GM23338 (cell line): ENCODE data around the gene CD22. TPM values are rescaled to one million over a fixed set of nuclear protein-coding genes. Genes with fewer than 3 reads are reported as not detected.

Experiments used
- ATAC-seq: fragments of 200-7000 bp; cut with Tn5 transposase; 3 replicates; pipeline ENCODE4 v1.9.1; 2020
- DNase-seq: peaks from one replicate; pipeline ENCODE4 v3.0.0-alpha.2; 2015; ENCODE audit warnings: low spot score
- H2AFZ ChIP-seq: fragments of 200-600 bp; sonication (generic); 2 replicates; pipeline ENCODE4 v1.8.0; 2016; ENCODE audit warnings: antibody characterized with exemption, mild to moderate bottlenecking, moderate library complexity
- H3F3A ChIP-seq: fragments of 200-600 bp; sonication (generic); replicated peaks from 2 replicates; pipeline ENCODE4 v1.8.0; 2017; ENCODE audit warnings: antibody characterized with exemption, mixed run types, low read depth
- H3K27ac ChIP-seq: fragments of 200-600 bp; sonication (generic); 2 replicates; pipeline ENCODE4 v1.6.1; 2016; ENCODE audit warnings: low read depth
- H3K27me3 ChIP-seq: fragments of 200-600 bp; sonication (generic); 2 replicates; pipeline ENCODE4 v1.8.0; 2016; ENCODE audit warnings: mild to moderate bottlenecking, mixed run types, moderate library complexity; ENCODE audit not compliant: insufficient read depth
- H3K36me3 ChIP-seq: fragments of 200-600 bp; sonication (generic); 2 replicates; pipeline ENCODE4 v1.8.0; 2016; ENCODE audit warnings: mild to moderate bottlenecking; ENCODE audit not compliant: insufficient read depth
- H3K4me1 ChIP-seq: fragments of 200-600 bp; sonication (generic); 2 replicates; pipeline ENCODE4 v1.8.0; 2016; ENCODE audit warnings: mild to moderate bottlenecking, moderate library complexity; ENCODE audit not compliant: insufficient read depth
- H3K4me2 ChIP-seq: fragments of 200-600 bp; sonication (generic); 2 replicates; pipeline ENCODE4 v1.7.1; 2017; ENCODE audit warnings: mixed run types
- H3K4me3 ChIP-seq: fragments of 200-600 bp; sonication (generic); 2 replicates; pipeline ENCODE4 v1.6.1; 2016; ENCODE audit warnings: mixed run types
- H3K79me2 ChIP-seq: fragments of 200-600 bp; sonication (generic); replicated peaks from 2 replicates; pipeline ENCODE4 v1.8.0; 2017; ENCODE audit warnings: mild to moderate bottlenecking; ENCODE audit not compliant: insufficient read depth
- H3K9me2 ChIP-seq: fragments of 200-600 bp; sonication (generic); 2 replicates; pipeline ENCODE4 v1.8.0; 2017; ENCODE audit not compliant: insufficient read depth
- H4K20me1 ChIP-seq: fragments of 200-600 bp; sonication (generic); replicated peaks from 2 replicates; pipeline ENCODE4 v1.8.0; 2017; ENCODE audit warnings: mild to moderate bottlenecking; ENCODE audit not compliant: insufficient read depth
- H3K27ac Mint-ChIP-seq: 2 replicates; pipeline ENCODE4 v1.8.0; 2020; ENCODE audit warnings: inconsistent platforms, mild to moderate bottlenecking, moderate library complexity, mixed read lengths
- H3K27me3 Mint-ChIP-seq: 3 replicates; pipeline ENCODE4 v1.8.0; 2022; ENCODE audit warnings: low read depth, mild to moderate bottlenecking, moderate library complexity, mixed read lengths, inconsistent platforms; ENCODE audit not compliant: insufficient read depth, poor library complexity
- H3K36me3 Mint-ChIP-seq: 3 replicates; pipeline ENCODE4 v1.8.0; 2021; ENCODE audit warnings: low read depth, mild to moderate bottlenecking, inconsistent platforms, moderate library complexity, mixed read lengths
- H3K4me1 Mint-ChIP-seq: 3 replicates; pipeline ENCODE4 v1.8.0; 2020; ENCODE audit warnings: mild to moderate bottlenecking, inconsistent platforms, mixed read lengths
- H3K4me3 Mint-ChIP-seq: 3 replicates; pipeline ENCODE4 v1.8.0; 2021; ENCODE audit warnings: moderate library complexity, mild to moderate bottlenecking, inconsistent platforms, mixed read lengths
- H3K9me3 Mint-ChIP-seq: 3 replicates; pipeline ENCODE4 v1.8.0; 2020; ENCODE audit warnings: moderate library complexity, mild to moderate bottlenecking, inconsistent platforms, mixed read lengths
- CREB1 ChIP-seq: fragments of 250-450 bp; sonication (Bioruptor Pico); IDR thresholded peaks from 2 replicates; pipeline ENCODE4 v1.5.0; 2020; ENCODE audit warnings: low read depth, mild to moderate bottlenecking, moderate library complexity
- EZH2 ChIP-seq: fragments of 200-600 bp; sonication (generic); IDR thresholded peaks from one replicate; pipeline ENCODE4 v1.8.0; 2017; ENCODE audit warnings: antibody characterized with exemption, mild to moderate bottlenecking, low read depth; ENCODE audit not compliant: unreplicated experiment
- POLR2AphosphoS5 ChIP-seq: IDR thresholded peaks from 2 replicates; pipeline ENCODE4 v1.6.1; 2016; ENCODE audit warnings: antibody characterized with exemption, low read depth
- STAT1 ChIP-seq: IDR thresholded peaks from one replicate; pipeline ENCODE4 v1.6.1; 2016; ENCODE audit warnings: antibody characterized with exemption; ENCODE audit not compliant: unreplicated experiment
- ZNF331 ChIP-seq: fragments of 250-450 bp; sonication (Bioruptor Pico); IDR thresholded peaks from 2 replicates; pipeline ENCODE4 v1.5.0; 2020; ENCODE audit warnings: low read depth, mild to moderate bottlenecking, moderate library complexity
- polyA plus RNA-seq: library from polyadenylated mRNA; unstranded; fragments of >200 nt; fragmentation: Nextera tagmentation; extraction: Ambion mirVana; gene quantifications from 2 replicates; pipeline ENCODE4 v1.2.1, GENCODE V29; 2016
- total RNA-seq: library from RNA; depleted of rRNA; stranded (reverse); fragments of >200 nt; shearing (Covaris generic); gene quantifications from 2 replicates; pipeline ENCODE4 v1.2.3, GENCODE V29; 2014
- TF ChIP-seq, protein P1 (sequence below), 2 experiments: fragments of 200-600 bp in 1 of 2; sonication (generic) in 1 of 2; conservative IDR thresholded peaks; 2 replicates each; pipeline versions ENCODE4 v1.5.1 to v1.6.1; 2016 to 2017; ENCODE audit warnings: antibody characterized with exemption in 2 of 2, low read depth in 2 of 2, mild to moderate bottlenecking in 2 of 2, moderate library complexity in 1 of 2
- TF ChIP-seq, protein P2 (sequence below): IDR thresholded peaks from 2 replicates; pipeline ENCODE4 v1.6.1; 2016; ENCODE audit warnings: antibody characterized with exemption
- TF ChIP-seq, protein P3 (sequence below): fragments of 250-450 bp; sonication (Bioruptor Pico); IDR thresholded peaks from 2 replicates; pipeline ENCODE4 v1.5.0; 2020; ENCODE audit warnings: mild to moderate bottlenecking, moderate library complexity

The CD22 gene
- total and polyA plus RNA-seq, 2 experiments from 2014 or later, result 0.10 to 0.32 TPM

DNA sequence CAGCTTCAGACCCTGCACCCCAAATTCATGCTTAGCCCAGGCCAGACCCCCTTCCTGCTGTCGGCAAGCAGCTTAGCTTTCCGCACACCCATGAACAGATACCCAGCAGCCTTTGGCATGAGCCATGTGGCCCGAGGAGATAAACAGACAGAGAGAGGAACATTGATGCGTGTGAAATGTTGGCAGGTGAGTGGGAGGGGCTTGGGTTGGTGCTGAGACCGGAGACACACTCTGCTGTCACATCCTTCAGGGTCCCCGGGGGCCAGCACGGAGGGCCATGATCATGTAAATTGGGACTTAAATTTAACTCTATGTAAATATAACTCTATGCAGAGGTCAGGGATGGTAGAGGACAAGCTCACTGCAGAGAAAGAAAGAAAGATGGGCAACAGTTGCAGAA is 1.5 kb downstream of the CD22 start:
- Histone ChIP-seq H3K4me1 (no peaks in the 10 kb centered on the region), H3K4me3 (no peak overlapping the region), H3K9me2 (no peaks in the 10 kb centered on the region), H2AFZ (no peak overlapping the region), H3K79me2 (no peaks in the 10 kb centered on the region), H3K27me3 (no peaks in the 10 kb centered on the region), H3K4me2 (no peak overlapping the region), H4K20me1 (no peaks in the 10 kb centered on the region), H3K27ac (no peak overlapping the region), H3F3A (no peaks in the 10 kb centered on the region), H3K36me3 (no peaks in the 10 kb centered on the region)
- DNase-seq, result no peak
- ATAC-seq, result no peak
- no peak overlapping the region for H3K4me3 Mint-ChIP-seq
- H3K9me3 Mint-ChIP-seq, result no peaks in the 10 kb centered on the region; the same call in 2 of the 3 replicates
- H3K27ac Mint-ChIP-seq, result no peak overlapping the region
- no peaks in the 10 kb centered on the region for H3K36me3 Mint-ChIP-seq
- TF ChIP-seq, protein P1, sequence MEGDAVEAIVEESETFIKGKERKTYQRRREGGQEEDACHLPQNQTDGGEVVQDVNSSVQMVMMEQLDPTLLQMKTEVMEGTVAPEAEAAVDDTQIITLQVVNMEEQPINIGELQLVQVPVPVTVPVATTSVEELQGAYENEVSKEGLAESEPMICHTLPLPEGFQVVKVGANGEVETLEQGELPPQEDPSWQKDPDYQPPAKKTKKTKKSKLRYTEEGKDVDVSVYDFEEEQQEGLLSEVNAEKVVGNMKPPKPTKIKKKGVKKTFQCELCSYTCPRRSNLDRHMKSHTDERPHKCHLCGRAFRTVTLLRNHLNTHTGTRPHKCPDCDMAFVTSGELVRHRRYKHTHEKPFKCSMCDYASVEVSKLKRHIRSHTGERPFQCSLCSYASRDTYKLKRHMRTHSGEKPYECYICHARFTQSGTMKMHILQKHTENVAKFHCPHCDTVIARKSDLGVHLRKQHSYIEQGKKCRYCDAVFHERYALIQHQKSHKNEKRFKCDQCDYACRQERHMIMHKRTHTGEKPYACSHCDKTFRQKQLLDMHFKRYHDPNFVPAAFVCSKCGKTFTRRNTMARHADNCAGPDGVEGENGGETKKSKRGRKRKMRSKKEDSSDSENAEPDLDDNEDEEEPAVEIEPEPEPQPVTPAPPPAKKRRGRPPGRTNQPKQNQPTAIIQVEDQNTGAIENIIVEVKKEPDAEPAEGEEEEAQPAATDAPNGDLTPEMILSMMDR (conservative IDR thresholded peaks at IDR 0.05; ENCODE audit: low read depth in 2 of 2), result no peak
- TF ChIP-seq POLR2AphosphoS5 (no peak), CREB1 (CRISPR knock-in tag) (no peak), EZH2 (no peak), ZNF331 (CRISPR knock-in tag) (no peak), STAT1 (no peak)
- TF ChIP-seq, protein P2, sequence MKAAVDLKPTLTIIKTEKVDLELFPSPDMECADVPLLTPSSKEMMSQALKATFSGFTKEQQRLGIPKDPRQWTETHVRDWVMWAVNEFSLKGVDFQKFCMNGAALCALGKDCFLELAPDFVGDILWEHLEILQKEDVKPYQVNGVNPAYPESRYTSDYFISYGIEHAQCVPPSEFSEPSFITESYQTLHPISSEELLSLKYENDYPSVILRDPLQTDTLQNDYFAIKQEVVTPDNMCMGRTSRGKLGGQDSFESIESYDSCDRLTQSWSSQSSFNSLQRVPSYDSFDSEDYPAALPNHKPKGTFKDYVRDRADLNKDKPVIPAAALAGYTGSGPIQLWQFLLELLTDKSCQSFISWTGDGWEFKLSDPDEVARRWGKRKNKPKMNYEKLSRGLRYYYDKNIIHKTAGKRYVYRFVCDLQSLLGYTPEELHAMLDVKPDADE, result no peak
- TF ChIP-seq, protein P3, sequence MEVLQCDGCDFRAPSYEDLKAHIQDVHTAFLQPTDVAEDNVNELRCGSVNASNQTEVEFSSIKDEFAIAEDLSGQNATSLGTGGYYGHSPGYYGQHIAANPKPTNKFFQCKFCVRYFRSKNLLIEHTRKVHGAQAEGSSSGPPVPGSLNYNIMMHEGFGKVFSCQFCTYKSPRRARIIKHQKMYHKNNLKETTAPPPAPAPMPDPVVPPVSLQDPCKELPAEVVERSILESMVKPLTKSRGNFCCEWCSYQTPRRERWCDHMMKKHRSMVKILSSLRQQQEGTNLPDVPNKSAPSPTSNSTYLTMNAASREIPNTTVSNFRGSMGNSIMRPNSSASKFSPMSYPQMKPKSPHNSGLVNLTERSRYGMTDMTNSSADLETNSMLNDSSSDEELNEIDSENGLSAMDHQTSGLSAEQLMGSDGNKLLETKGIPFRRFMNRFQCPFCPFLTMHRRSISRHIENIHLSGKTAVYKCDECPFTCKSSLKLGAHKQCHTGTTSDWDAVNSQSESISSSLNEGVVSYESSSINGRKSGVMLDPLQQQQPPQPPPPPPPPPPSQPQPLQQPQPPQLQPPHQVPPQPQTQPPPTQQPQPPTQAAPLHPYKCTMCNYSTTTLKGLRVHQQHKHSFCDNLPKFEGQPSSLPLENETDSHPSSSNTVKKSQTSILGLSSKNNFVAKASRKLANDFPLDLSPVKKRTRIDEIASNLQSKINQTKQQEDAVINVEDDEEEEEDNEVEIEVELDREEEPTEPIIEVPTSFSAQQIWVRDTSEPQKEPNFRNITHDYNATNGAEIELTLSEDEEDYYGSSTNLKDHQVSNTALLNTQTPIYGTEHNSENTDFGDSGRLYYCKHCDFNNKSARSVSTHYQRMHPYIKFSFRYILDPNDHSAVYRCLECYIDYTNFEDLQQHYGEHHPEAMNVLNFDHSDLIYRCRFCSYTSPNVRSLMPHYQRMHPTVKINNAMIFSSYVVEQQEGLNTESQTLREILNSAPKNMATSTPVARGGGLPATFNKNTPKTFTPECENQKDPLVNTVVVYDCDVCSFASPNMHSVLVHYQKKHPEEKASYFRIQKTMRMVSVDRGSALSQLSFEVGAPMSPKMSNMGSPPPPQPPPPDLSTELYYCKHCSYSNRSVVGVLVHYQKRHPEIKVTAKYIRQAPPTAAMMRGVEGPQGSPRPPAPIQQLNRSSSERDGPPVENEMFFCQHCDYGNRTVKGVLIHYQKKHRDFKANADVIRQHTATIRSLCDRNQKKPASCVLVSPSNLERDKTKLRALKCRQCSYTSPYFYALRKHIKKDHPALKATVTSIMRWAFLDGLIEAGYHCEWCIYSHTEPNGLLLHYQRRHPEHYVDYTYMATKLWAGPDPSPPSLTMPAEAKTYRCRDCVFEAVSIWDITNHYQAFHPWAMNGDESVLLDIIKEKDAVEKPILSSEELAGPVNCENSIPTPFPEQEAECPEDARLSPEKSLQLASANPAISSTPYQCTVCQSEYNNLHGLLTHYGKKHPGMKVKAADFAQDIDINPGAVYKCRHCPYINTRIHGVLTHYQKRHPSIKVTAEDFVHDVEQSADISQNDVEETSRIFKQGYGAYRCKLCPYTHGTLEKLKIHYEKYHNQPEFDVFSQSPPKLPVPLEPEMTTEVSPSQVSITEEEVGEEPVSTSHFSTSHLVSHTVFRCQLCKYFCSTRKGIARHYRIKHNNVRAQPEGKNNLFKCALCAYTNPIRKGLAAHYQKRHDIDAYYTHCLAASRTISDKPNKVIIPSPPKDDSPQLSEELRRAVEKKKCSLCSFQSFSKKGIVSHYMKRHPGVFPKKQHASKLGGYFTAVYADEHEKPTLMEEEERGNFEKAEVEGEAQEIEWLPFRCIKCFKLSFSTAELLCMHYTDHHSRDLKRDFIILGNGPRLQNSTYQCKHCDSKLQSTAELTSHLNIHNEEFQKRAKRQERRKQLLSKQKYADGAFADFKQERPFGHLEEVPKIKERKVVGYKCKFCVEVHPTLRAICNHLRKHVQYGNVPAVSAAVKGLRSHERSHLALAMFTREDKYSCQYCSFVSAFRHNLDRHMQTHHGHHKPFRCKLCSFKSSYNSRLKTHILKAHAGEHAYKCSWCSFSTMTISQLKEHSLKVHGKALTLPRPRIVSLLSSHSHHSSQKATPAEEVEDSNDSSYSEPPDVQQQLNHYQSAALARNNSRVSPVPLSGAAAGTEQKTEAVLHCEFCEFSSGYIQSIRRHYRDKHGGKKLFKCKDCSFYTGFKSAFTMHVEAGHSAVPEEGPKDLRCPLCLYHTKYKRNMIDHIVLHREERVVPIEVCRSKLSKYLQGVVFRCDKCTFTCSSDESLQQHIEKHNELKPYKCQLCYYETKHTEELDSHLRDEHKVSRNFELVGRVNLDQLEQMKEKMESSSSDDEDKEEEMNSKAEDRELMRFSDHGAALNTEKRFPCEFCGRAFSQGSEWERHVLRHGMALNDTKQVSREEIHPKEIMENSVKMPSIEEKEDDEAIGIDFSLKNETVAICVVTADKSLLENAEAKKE (CRISPR knock-in tag), result no peak
- H3K4me1 Mint-ChIP-seq, result peaks cover 7% of the 10 kb centered on the region
- peaks cover 4% of the 10 kb centered on the region for H3K27me3 Mint-ChIP-seq
